Measurements from ENCODE around the gene BAZ2A.
A peak's percentile ranks its signal among the peaks of the same experiment; 100 is the strongest.
"Not testable (repeated sequence)": the region's sequence is repeated elsewhere in the genome, so short reads cannot be mapped to it uniquely, and the experiment has no call there.

BAZ2A gene

DNA sequence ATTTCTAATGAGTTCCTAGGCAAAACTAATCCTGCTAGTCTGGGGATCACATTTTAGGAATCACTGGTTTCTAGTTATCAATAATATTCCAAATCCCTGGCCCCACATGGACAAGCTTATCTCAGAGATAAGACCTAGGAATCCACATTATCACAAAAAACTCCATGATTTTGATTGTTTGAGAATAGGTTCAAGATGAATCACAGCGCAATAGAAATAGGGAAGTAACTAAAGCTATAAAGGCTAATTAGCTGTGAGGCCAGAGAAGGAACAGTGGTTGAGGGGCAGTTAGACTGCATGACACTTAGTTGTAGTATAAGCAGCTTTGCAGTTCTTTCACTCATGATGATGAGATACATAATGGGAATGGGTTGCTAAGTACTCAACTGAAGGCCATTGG is 28.8 kb upstream of the BAZ2A start:
- Histone ChIP-seq H3K4me1 (peaks cover 0 to 31% (median 0%) of the 10 kb centered on the region in 10 experiments; a peak in 5 of 20 replicates), H3K9me3 (replicated peaks in 1 of 11) (peaks cover 30 to 41% (median 35%) of the 10 kb centered on the region in 11 experiments), H3K4me3 (no peak overlapping the region), H3K27me3 (no peaks in the 10 kb centered on the region), H3K4me2 (peak overlapping the region in 2 of 11 experiments; percentile 37 to 40; a peak in 2 of 22 replicates), H3K36me3 (peaks cover 27 to 63% (median 51%) of the 10 kb centered on the region in 11 experiments), H3K27ac (no peak overlapping the region), H4K20me1 (peaks cover 0 to 47% (median 24%) of the 10 kb centered on the region in 11 experiments; a peak in 15 of 22 replicates), H3K9ac (no peak overlapping the region)
- no peak for TF ChIP-seq Cebpa-rat (IDR thresholded peaks at IDR 0.05)

DNA sequence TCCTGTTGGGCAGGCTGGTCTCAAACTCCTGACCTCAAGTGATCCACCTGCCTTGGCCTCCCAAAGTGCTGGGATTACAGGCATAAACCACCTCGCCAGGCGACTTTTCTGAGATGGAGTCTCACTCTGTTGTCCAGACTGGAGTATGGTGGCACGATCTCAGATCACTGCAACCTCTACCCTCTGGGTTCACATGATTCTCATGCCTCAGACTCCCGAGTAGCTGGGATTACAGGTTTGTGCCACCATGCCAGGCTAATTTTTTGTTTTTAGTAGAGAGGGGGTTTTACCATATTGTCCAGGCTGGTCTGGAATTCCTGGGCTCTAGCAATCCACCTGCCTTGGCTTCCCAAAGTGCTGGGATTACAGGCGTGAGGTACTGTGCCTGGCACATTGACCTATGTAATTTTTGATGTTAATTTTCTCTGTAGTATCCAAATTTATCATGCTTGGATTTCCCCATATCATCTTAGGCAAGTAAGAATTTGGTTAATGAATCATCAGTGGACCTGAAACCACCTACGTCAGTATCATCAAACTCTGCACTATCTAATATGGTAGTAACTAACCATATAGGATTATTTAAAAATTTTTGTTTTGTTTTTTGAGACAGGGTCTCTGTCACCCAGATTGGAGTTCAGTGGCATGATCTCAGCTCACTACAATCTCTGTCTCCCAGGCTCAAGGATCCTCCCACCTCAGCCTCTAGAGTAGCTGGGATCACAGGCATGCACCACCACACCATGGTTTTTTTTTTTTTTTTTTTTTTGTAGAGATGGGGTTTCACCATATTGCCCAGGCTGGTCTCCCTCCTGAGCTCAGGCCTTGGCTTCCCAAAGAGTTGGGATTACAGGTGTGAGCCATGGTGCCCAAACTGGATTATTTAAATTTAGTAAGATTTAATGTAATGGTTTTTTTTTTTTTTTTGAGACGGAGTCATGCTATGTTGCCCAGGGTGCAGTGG is 27.6 kb upstream of the BAZ2A start:
- Histone ChIP-seq H3K4me3 (no peak overlapping the region), H3K27me3 (no peaks in the 10 kb centered on the region), H3K27ac (no peak overlapping the region), H3K9me3 (replicated peaks in 1 of 11) (peaks cover 42 to 53% (median 48%) of the 10 kb centered on the region in 11 experiments), H3K9ac (no peak overlapping the region), H3K4me1 (peaks cover 0 to 19% (median 0%) of the 10 kb centered on the region in 10 experiments; a peak in 5 of 20 replicates), H4K20me1 (peaks cover 0 to 35% (median 12%) of the 10 kb centered on the region in 11 experiments; a peak in 13 of 22 replicates), H3K36me3 (peaks cover 19 to 63% (median 45%) of the 10 kb centered on the region in 11 experiments), H3K4me2 (no peak overlapping the region)
- no peak for TF ChIP-seq Cebpa-rat (IDR thresholded peaks at IDR 0.05)

DNA sequence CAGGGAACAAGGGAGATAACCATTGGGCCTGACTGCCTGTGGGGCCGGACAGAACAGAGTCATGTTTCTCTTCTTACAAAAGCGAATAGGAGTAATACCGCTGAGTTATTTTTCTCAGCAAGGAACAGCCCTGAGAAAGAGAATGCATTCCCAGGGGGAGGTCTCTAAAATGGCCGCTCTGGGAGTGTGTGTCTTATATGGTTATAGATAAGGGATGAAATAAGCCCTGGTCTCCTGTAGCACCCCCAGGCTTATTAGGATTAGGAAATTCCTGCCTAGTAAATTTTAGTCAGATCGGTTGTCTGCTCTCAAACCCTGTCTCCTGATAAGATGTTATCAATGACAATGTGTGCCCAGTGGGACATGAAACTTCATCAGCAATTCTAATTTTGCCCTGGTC is 23.7 kb upstream of the BAZ2A start:
- not testable (repeated sequence) for H3K27ac ChIP-seq, H3K4me3 ChIP-seq, H3K9ac ChIP-seq, H4K20me1 ChIP-seq, H3K4me2 ChIP-seq, H3K4me1 ChIP-seq, H3K27me3 ChIP-seq
- Histone ChIP-seq H3K9me3 (replicated peaks in 1 of 11) (peaks cover 51 to 67% (median 62%) of the 10 kb centered on the region in 11 experiments), H3K36me3 (peaks cover 4 to 53% (median 35%) of the 10 kb centered on the region in 11 experiments; a peak in 19 of 22 replicates)

DNA sequence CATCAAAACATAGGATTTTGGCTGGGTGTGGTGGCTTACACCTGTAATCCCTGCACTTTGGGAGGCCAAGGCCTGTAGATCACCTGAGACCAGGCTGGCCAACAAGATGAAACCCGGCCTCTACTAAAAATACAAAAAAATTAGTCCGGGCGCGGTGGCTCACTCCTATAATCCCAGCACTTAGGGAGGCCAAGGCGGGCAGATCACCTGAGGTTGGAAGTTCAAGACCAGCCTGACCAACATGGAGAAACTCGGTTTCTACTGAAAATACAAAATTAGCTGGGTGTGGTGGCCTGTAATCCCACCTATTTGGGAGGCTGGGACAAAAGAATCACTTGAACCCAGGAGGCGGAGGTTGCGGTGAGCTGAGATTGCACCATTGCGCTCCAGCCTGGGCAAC is 17.9 kb upstream of the BAZ2A start:
- not testable (repeated sequence) for H3K27ac ChIP-seq, H3K4me2 ChIP-seq, H3K9ac ChIP-seq, H3K27me3 ChIP-seq, H3K4me3 ChIP-seq
- Histone ChIP-seq H4K20me1 (peaks cover 23 to 27% (median 24%) of the 10 kb centered on the region in 11 experiments), H3K36me3 (peaks cover 25 to 54% (median 38%) of the 10 kb centered on the region in 11 experiments), H3K9me3 (replicated peaks in 1 of 11) (peaks cover 12 to 21% (median 17%) of the 10 kb centered on the region in 11 experiments), H3K4me1 (peaks cover 21 to 25% (median 23%) of the 10 kb centered on the region in 10 experiments)

DNA sequence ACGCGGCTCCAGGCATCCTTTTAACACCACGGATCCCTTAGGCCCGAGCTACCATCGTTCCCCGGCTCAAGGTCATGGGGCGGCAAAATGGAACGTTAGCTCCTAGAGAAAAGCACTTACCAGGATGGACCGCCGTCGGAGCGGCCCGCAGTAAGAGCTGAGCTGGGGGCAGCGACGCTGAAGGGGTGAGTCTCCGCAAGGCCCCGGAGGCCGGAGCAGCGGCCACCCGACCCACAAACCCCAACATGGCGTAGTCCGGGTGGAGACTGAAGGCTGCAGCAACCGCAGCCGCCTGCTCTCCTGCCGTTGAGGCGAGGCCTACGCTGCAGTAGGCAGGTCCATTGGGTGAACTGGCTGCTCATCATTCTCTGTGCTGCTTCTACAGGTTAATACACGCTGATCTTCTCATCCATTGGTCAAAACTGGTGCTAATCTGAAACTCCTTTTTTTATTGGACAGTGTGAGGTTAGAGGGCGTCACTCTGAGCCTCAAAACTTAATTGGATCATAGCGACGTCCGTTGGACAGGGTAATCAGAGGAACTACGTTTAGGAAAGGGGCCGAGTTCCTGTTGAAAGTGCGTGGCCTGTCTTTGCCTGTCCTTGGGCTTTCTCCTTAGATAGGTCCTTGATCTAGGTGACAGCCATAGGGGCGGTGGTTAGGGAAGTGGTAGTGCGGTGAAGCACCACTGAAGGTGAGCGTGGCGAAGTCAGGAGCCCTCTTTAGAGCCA is 15.8 kb upstream of the BAZ2A start, which contains the start of gene ATP5F1B:
ATP5F1B (minus strand) TSS at position 268 of the 730 bp plus-strand sequence; CDS start at position 247, 21 bp downstream.
- Histone ChIP-seq H3K27me3 (no peaks in the 10 kb centered on the region), H3K9ac (peak within 1 kb of the TSS; percentile 92 to 99 (median 97)), H4K20me1 (peaks cover 44 to 49% (median 46%) of the 10 kb centered on the region in 11 experiments), H3K4me3 (peak within 1 kb of the TSS; percentile 84 to 98 (median 96)), H3K4me2 (peak within 1 kb of the TSS; percentile 84 to 98 (median 93)), H3K9me3 (replicated peaks in 1 of 11) (0 out of 22 replicates have a peak, but pooled peaks cover 0 to 4% (median 0%) of the 10 kb centered on the region in 11 experiments), H3K27ac (peak within 1 kb of the TSS; percentile 89 to 97 (median 95)), H3K36me3 (peaks cover 38 to 58% (median 45%) of the 10 kb centered on the region in 11 experiments), H3K4me1 (peaks cover 23 to 43% (median 36%) of the 10 kb centered on the region in 10 experiments)
- no peak for TF ChIP-seq Cebpa-rat (IDR thresholded peaks at IDR 0.05)

DNA sequence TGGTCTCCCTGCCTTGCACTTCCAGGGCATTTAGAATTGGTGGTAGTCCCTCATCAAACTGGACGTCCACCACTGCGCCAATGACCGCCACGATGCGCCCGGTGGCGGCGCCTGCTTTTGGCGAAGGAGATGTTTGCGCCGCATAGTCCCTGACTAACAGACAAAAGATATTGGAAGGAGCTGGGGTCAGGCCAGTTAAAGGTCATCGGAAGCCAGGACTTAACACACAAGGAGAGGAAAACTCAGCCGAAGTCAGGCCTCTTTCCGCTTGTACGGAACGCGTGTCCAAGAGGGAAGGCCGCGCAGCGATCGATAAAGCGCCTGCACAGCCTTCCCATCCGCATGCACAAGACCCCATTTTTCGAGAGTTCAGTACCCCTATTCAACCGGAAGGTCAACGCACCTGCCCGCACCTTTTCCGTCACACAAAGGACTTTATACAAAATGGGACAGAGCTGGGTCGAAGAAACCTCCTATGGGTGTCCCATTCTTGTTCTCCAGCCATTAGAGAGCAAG is 15.1 kb upstream of the BAZ2A start:
- Histone ChIP-seq H3K9ac (peak overlapping the region; percentile 92 to 99 (median 97)), H3K4me3 (peak overlapping the region; percentile 84 to 98 (median 96)), H3K4me1 (peaks cover 23 to 47% (median 36%) of the 10 kb centered on the region in 10 experiments), H3K9me3 (replicated peaks in 1 of 11) (0 out of 22 replicates have a peak, but pooled peaks cover 0 to 4% (median 0%) of the 10 kb centered on the region in 11 experiments), H4K20me1 (peaks cover 50 to 55% (median 52%) of the 10 kb centered on the region in 11 experiments), H3K27me3 (no peaks in the 10 kb centered on the region), H3K27ac (peak overlapping the region; percentile 89 to 97 (median 95)), H3K36me3 (peaks cover 44 to 60% (median 50%) of the 10 kb centered on the region in 11 experiments), H3K4me2 (peak overlapping the region; percentile 78 to 98 (median 93))
- no peak for TF ChIP-seq Cebpa-rat (IDR thresholded peaks at IDR 0.05)

DNA sequence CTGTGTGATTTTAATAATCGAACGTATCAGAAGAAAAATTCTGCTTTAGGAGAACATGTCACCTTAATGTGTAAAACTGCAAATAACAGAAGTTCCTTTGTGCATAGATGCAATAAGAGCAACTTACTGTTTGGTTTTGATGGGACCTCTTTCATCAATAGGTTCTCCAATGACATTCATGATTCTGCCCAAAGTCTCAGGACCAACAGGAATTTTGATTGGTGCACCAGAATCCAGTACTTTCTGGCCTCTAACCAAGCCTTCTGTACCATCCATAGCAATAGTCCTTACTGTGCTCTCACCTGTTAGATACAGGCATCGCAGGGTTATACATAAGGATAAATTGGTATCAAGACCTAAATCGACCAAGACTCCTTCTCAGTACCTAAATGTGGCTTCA is 14.5 kb upstream of the BAZ2A start:
- H3K4me3 ChIP-seq = peak overlapping the region; percentile 84 to 98 (median 96)
- TF ChIP-seq Cebpa-rat (IDR thresholded peaks at IDR 0.05) = no peak
- H3K27ac ChIP-seq = peak overlapping the region; percentile 89 to 97 (median 95); a peak in 21 of 22 replicates
- H3K27me3 ChIP-seq = no peaks in the 10 kb centered on the region
- H3K9me3 ChIP-seq (replicated peaks in 1 of 11) = 0 out of 22 replicates have a peak, but pooled peaks cover 0 to 4% (median 0%) of the 10 kb centered on the region in 11 experiments
- H3K36me3 ChIP-seq = peaks cover 50 to 64% (median 55%) of the 10 kb centered on the region in 11 experiments
- peak overlapping the region; percentile 92 to 99 (median 97) for H3K9ac ChIP-seq
- H3K4me1 ChIP-seq = peaks cover 23 to 50% (median 36%) of the 10 kb centered on the region in 10 experiments
- H4K20me1 ChIP-seq = peaks cover 55 to 61% (median 58%) of the 10 kb centered on the region in 11 experiments
- peak overlapping the region; percentile 78 to 98 (median 93) for H3K4me2 ChIP-seq

DNA sequence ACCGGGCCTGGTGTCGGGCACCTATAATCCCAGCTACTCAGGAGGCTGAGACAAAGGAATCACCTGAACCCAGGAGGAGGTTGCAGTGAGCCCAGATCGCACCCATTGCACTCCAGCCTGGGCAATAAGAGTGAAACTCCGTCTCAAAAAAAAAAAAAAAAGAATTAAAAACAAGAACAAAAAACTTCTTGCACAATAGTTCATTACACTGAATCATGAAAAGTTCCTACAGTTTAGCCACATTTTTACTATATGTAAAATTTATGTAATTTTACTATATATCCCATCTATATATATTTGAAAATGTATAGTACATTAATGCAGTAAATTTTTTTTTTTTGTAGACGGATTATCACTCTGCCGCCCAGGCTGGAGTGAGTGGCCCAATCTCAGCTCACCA is 11.1 kb upstream of the BAZ2A start:
- peak overlapping the region in 3 of 11 experiments; percentile 20 to 88 (median 81); a peak in 3 of 22 replicates for H3K4me2 ChIP-seq
- 0 out of 22 replicates have a peak, but pooled peaks of 1 of the 11 experiments have one; percentile 11 for TF ChIP-seq Cebpa-rat (IDR thresholded peaks at IDR 0.05)

More for the DNA sequence above, 11.1 kb upstream of the BAZ2A start:
- no peaks in the 10 kb centered on the region for H3K9me3 ChIP-seq (replicated peaks in 1 of 11)
- peak overlapping the region in 4 of 11 experiments; percentile 12 to 92 (median 28); a peak in 4 of 22 replicates for H3K9ac ChIP-seq
- H3K4me1 ChIP-seq = peaks cover 31 to 73% (median 50%) of the 10 kb centered on the region in 10 experiments
- peaks cover 59 to 91% (median 84%) of the 10 kb centered on the region in 11 experiments for H4K20me1 ChIP-seq
- H3K27me3 ChIP-seq = no peaks in the 10 kb centered on the region
- H3K36me3 ChIP-seq = peaks cover 74 to 82% (median 80%) of the 10 kb centered on the region in 11 experiments
- no peak overlapping the region for H3K4me3 ChIP-seq
- H3K27ac ChIP-seq = no peak overlapping the region
